Measurements from ENCODE around the gene TRIM13.
"Not testable (repeated sequence)": the region's sequence is repeated elsewhere in the genome, so short reads cannot be mapped to it uniquely, and the experiment has no call there.

TRIM13 gene

DNA sequence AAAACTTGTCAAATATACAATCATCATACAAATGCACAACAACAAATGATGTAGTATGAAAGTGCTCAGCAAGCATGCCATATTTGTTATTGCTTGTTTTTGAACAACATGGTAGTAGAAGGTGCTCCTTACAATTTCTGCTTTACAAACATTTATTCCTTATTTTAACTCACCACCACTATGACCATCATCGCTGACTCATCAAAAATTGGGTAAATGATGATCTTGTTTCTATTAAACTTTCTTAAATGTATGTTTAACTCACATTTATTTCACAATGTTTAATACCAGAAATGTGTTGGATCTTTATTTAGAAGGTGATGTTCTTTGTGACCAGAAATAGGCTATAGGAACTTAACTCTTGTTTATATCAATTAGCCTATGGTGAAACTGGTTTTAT lies 63.9 kb downstream of the TRIM13 start:
- no peak for DNase-seq (ENCODE audit: low read depth)

DNA sequence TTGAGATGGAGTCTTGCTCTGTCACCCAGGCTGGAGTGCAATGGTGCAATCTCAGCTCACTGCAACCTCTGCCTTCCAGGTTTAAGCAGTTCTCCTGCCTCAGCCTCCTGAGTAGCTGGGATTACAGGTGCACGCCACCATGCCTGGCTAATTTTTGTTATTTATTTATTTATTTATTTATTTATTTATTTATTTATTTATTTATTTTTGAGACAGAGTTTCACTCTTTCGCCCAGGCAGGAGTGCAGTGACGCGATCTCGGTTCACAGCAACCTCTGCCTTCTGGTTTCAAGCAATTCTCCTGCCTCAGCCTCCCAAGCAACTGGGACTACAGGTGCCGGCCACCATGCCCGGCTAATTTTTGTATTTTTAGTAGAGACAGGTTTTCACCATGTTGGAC lies 65.5 kb downstream of the TRIM13 start:
- DNase-seq (ENCODE audit: low read depth): not testable (repeated sequence)

DNA sequence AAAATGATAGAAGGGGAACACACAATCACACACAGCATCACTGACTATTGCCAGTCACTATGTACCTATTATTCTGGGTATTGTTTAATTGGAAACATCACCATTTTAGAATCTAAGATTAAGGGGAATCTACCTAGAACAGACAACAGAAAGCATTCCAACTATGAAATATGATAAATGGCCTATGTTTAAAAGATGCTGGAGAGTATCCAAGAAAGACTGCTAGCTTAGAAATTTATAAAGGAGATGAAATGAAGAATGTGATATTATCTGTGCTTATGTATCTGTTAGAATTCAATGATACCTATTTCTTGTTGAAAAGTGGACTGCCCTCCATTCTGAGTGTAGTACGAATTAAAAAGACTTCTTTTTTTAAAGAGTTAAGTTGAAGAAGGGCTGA lies 68.9 kb downstream of the TRIM13 start:
- DNase-seq (ENCODE audit: low read depth): no peak

Data from activated gamma-delta T cell treated with anti-CD3 and anti-CD28 coated beads, Interleukin-2, amount 50 U/mL, for 16 hours (primary cell).